ENCODE data around the gene DDX42.
"Not testable (repeated sequence)": the region's sequence is repeated elsewhere in the genome, so short reads cannot be mapped to it uniquely, and the experiment has no call there.

The DDX42 gene

DNA sequence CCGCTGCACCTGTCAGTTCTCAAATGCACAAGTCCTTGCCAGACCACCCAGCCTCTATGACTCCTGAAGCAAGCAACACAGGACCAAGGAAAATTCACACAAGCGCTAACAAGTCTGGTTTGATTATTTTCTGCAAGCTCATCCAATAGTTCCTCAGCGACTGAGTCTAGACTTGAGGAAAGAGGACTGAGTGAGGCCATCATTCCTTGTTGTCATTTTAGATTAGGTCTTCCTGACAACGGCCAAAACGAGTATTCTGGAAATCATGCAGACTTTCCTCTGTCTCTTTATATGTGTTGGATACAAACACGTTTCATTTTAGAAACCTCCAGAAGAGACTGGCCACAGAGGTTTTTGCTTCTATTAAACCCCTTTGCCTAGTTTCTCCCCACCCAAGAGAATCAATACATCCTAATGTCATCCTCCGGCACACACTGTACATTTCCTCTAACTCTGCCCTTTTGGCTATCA is 1.1 kb upstream of the DDX42 start:
- intact Hi-C loops (cut with DNase I) = loop anchor here (2.0 to 5.0 kb wide), 2 partner anchors 32 to 54 kb away; partner anchors contain the start of genes FTSJ3, PSMC5 and STRADA
- peak in 2 of 42 donors; percentile 2 to 3 for DNase-seq

DNA sequence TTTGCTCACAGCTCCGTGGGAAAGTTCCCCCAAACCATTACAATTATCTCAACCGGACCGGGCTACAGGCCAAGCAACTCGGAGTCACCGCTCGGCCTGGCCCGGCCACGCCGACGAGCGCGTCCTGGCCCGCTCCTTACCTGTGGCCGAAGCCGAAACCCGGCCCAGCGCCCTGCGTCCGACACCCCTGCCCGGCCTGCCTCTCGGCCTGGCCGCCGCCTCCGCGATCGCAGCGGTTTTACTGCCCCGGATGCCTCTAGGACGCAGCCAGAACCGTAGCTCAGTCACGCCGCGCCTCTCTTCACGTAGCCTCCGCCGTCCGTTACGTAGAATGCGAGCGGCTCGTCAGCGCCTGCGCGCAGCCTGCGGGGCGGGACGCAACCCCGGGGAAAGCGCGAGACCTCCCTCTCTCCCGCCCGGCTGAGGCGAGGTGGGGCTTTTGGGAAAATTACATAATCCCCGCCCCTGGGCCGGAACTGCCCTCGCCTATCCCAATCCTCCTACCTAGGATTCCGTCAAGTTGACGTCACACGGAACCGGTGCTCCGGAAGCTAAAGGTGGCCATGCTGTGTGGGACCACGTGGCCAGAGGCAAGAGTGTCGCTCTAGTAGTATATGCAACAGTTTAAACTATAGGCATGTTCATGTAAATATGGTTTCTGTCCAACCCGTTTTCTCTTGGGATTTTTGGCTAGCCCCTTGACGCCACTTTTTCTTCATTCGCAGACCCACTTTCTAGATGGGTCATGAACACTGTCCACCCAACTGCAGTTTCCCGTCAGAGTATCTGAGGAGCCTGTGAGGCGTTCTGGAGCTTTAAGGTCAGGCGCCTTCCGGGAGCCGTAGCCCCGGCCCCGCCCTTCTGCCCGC is 464 bp upstream of the DDX42 start, which contains the start of gene CCDC47:
Gene CCDC47 (minus strand): TSS at position 326 of the 869 bp plus-strand sequence. CDS start 7,422 bp downstream, outside the sequence.
- DNase-seq = peak; percentile 97 to 100 (median 99)
- intact Hi-C loops (cut with DNase I) = loop anchor here (2.0 to 5.0 kb wide), 3 partner anchors 33 to 69 kb away; partner anchors contain the start of genes FTSJ3, PSMC5, SMARCD2 and STRADA

DNA sequence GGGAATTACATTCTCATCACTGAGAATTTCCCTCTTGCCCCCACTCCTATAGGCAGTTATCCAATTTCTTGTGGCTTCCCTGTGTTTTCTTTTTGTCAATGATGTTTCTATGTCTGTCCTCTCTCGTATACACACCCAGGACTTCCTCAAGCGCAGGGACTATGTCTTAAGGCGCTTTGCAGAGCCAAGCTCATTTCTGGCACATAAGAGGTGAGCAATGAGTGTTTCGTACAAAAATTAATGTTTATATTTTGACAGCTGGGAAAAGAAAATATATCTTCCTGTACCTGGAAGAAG is 947 bp downstream of the DDX42 start:
- intact Hi-C loops (cut with DNase I) = loop anchor here (2.0 to 5.0 kb wide), 2 partner anchors 52 to 68 kb away; partner anchors contain the start of genes FTSJ3, PSMC5 and SMARCD2
- DNase-seq = no peak

DNA sequence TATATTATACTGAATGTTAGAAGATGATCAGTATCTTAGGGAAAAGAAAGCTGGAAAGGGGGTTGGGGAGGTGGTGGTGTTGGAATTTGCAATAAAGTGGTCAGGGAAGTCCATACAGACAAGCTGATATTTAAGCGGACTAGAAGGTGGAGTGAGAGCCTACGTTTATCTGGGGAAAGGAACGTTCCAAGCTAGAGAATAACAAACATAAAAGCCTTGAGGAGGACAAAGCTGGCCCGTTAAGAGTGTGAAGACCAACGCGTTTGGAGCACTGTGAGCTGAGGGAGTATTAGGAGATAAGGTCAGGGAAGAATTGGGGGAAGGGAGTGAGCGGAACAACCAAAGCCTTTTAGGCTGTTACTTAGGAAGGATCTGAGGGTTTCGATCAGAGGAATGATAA is 1.4 kb downstream of the DDX42 start:
- intact Hi-C loops (cut with DNase I) = loop anchor here (2.0 kb wide), 1 partner anchor 67 kb away; the partner anchor contains the start of gene SMARCD2
- DNase-seq = no peak

DNA sequence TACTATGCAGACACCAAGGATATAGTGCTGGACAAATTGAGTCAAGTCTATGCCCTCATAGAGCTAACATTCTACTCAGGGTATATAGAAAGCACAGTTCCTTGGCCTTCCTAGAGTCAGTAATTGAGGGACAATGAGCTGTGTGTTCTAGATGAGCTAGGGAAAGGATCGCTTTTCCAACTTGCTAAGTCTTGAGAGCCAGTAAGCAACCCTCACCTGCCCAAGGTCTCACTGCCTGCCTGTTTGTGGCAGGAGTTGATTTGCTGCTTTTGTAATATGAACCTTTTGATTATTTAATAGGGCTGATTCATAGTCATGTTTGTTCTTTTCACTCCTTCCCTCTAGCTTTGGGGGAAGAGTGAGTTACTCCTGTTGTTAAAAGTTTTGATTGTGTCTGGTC is 6.5 kb downstream of the DDX42 start:
- intact Hi-C loops (cut with DNase I) = no loop called here
- DNase-seq = no peak

DNA sequence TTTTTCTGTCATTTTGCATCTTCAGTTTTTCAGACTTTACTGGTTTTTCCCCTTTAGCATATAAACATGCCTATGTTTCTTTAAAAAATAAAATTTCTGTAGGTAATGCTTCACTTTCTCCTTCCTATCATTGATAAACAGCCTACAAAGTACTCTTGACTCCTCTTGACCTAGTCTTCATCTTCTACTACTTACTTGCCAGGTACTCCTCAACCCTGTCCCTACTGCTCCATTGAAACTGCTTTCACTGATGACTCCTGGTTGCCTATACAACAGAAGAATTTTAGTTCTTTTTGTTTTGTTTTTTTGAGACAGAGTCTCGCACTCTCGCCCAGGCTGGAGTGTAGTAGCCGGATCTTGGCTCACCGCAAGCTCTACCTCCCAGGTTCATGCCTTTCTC is 7.0 kb downstream of the DDX42 start:
- intact Hi-C loops (cut with DNase I) = no loop called here
- DNase-seq = no peak

DNA sequence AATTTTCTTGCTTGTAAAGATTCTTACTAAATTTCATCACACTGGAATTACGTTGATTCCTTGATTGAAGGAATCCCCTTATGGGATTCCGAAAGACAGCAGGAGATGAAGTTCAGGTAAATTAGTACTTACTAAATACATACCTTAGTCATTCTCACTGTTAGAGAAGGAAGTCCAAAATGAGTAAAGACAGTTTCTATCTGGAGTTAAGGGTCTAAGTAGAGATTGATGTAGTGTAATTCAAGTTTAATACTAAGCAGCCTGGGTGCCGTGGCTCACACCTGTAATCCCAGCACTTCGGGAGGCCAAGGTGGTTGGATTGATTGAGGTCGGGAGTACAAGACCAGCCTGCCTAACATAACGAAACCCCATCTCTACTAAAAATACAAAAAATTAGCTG is 9.6 kb downstream of the DDX42 start:
- intact Hi-C loops (cut with DNase I) = no loop called here
- DNase-seq = no peak

DNA sequence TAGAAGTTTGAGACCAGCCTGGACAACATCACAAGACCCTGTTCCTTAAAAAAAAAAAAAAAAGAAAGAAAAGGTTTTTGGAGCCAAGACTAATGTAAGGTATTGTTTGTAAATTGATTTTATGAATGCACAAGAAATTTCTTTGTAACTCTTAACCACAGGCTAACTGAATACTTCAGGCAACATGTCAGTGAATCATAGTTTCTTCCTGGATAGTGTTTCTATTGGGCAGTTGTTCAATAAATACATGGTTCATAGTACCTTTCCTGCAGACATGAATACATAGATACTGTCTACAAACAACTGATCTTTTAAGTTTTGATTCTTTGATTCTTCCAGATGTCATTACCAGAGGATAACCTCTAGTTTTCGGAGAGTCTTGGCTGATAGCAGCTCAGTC is 11.6 kb downstream of the DDX42 start:
- no peak for DNase-seq
- intact Hi-C loops (cut with DNase I) = no loop called here

DNA sequence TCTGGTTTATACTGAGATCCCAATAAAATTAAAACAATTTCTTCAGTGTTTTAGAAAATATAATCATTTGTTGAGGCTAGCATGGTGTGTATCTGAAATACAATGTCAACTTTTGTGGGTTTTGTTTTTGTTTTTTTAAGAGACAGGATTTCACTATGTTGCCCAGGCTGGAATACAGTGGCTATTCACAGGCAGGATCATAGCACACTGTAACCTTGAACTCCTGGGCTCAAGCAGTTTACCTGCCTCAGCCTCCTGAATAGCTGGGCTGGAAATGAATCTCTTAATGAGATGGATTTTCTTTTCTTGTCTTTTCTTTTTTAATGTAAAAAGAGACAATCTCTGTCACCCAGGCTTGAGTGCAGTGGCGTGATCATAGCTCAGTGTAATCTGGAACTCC is 12.1 kb downstream of the DDX42 start:
- intact Hi-C loops (cut with DNase I) = no loop called here
- no peak for DNase-seq

DNA sequence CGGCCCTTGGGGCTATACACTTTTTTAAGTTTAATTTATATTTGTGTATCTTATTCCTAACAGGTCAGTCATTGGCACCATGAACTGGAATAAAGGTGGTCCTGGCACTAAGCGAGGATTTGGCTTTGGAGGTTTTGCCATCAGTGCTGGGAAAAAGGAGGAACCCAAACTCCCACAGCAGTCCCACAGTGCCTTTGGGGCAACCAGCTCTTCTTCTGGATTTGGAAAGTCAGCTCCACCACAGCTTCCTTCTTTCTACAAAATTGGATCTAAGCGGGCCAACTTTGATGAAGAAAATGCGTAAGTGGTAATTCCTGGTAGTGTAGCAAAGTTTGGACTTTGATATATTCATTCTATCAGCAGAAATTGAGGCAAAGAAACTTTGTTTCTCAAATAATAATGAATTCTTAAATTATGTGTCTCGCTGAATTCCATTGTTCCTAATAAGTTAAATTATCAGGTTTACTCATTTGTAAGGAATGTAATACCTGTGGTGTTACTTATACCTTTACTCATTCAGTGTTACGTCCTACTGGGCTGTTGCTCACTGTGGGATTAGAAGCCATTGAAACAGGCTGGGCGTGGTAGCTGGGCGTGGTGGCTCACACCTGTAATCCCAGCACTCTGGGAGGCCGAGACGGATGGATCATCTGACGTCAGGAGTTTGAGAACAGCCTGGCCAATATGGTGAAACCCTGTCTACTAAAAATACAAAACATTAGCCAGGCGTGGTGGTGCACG is 13.2 kb downstream of the DDX42 start:
- no peak for DNase-seq
- intact Hi-C loops (cut with DNase I) = no loop called here

DNA sequence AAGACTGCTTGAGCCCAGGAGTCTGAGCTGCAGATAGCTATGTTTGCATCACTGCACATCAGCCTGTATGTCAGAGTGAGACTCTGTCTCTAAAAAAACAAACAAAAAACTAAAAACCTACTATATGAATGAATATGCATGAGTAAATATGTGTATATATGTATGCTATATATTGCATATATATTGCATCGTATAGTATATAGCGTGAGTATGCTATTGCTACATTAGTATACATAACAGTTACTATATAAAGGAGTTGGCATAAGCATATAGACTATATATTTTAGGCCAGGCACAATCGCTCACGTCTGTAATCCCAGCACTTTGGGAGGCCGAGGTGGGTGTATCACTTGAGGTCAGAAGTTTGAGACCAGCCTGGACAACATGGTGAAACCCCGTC is 16.1 kb downstream of the DDX42 start:
- intact Hi-C loops (cut with DNase I) = no loop called here
- no peak for DNase-seq

DNA sequence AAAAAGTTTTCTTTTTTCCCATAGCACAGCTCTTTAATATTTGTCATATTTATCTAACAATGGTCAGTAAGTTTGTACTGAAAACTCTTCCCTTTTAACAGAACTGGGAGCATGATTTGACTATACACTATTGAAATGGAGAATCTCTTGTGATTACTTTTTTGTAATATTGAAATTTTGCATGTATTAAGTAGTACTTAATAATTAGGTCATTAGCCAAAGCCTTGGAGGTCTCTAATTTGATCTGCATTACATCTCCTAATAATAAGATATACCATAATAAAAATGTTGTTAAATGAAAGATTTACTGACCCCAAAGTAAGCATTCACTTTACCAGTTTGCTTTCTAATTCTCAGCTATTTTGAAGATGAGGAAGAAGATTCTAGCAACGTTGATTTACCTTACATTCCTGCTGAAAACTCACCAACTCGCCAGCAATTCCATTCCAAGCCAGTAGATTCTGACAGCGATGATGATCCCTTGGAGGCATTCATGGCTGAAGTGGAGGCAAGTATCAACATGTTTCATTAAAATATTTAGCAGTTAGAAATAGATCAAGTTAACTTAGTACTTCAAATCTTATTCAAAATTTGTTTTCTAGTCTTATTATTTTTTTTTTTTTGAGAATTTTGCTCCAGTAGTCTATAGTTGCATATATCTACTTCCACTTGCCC is 18.2 kb downstream of the DDX42 start:
- intact Hi-C loops (cut with DNase I) = no loop called here
- no peak for DNase-seq

DNA sequence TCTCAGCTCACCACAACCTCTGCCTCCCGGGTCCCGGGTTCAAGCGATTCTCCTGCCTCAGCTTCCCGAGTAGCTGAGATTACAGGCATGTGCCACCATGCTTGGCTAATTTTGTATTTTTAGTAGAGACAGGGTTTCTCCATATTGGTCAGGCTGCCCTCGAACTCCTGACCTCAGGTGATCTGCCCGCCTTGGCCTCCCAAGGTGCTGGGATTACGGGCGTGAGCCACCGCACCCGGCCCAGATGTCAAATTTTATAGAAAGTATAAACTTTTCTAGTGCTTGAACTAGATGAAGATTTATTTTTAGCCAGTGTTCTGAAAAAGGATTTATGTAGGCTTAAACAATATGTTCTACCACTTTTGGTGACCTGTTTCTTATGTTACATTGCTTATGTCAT is 22.4 kb downstream of the DDX42 start:
- DNase-seq; intact Hi-C loops (cut with DNase I): not testable (repeated sequence)

DNA sequence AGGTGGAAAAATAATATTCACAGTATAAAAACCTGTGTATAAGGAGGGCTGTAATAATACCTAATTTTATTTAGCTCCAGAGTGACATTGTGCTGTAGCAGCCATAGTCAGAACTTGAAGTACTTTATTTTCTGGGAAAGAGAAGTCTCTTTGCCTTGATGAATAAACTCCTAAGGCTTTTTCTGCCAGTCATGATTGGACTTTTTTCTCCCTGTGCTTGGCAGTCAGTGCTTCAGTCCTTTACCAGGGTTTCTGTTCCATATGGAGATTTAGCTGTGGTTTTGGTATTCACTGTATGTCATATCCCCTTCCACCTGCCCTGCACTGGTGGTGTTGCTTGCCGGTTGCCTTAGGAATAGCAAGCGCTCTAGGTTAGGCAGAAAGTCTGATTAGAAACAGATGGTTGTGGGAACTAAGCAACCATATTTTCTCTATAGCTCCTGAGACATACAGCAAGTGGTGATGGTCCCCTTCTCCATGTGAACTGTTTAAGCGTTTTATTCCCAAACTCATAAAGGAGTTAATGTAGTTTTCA is 24.7 kb downstream of the DDX42 start:
- intact Hi-C loops (cut with DNase I) = no loop called here
- DNase-seq = no peak

DNA sequence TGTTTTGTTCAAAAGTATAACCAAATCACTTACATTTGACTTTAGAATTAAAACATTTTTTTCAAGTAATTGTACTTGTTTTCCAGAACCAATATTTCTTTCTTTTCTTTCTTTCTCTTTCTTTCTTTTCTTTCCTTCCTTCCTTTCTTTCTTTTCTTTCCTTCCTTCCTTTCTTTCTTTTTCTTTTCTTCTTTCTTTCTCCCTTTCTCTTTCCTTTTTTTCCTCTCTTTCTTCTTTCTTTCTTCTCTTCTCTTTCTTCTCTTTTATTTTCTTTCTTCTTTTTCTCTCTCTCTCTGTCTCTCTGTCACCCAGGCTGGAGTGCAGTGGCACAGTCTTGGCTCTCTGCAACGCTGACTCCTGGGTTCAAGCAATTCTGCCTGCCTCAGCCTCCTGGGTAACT is 26.8 kb downstream of the DDX42 start:
- no peak for DNase-seq
- intact Hi-C loops (cut with DNase I) = no loop called here

DNA sequence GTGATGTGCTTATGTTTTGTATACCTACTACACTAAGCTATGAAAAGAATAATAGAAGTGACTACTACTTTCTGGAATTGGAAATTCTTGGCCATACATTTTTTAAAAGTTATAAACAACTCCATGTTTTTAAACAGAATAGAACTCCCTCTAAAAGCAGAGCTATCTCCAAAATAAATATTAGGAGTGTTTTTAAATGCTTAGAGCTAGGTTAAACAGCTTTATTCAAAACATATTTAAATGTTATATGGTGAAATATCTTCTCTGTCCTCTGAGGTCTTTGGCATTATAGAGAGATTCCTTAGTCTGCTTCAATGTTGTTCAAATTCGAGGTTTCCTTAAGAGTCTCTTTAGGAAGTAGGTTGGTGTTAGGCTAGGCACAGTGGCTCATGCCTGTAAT is 30.4 kb downstream of the DDX42 start:
- intact Hi-C loops (cut with DNase I) = no loop called here

DNA sequence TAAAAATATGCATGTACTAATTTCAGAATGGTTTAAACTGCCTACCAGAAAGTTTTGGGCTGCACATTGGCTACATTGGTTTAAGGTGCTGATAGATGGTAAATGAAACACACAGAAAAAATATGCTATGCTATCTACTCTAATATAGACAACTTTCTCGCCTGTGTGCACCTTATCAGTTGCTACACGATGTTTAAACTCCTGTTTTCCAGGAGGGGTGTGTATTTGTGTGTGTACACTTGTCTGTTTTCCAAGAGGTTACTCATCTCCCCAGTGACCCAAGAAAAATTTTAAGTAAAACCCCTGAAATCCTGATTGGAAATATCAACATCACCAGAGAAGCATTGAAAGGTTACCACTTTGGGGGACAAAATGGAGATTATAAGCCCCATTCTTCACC is 31.6 kb downstream of the DDX42 start:
- intact Hi-C loops (cut with DNase I) = no loop called here
- no peak for DNase-seq

More for the DNA sequence above, 30.4 kb downstream of the DDX42 start:
- DNase-seq = no peak

DNA sequence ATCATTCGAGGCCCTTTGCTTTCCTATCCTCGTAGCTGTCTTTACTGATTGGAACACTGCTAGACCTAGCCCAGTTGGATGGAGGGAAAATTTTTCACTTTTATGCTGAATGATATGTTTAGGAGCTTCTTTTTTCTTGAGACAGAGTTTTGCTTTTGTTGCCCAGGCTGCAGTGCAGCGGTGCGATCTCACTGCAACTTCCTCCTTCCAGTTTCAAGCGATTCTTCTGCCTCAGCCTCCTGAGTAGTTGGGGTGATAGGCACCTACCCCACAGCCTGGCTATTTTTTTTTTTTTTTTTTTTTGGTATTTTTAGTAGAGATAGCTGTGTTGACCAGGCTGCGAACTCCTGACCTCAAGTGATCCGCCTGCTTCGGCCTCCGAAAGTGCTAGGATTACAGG is 36.0 kb downstream of the DDX42 start:
- no peak for DNase-seq
- intact Hi-C loops (cut with DNase I) = no loop called here

DNA sequence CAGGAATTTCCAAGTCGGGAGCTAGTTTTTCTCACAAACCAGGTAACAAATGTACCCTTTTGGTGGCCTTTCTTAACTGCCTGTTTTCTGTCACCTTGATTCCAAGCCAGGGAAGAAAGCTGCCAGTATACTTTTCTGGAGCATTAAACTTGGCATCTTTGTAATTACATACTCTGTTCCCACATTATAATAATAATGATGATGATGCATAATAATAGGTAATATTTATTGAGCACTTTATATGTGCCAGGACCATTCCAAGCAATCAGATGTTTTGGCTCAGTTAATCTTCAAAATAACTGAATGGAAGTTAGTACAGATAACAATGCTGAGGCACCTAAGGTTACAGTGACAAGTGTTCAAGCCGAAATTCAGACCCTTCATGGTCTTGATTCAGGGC is 42.2 kb downstream of the DDX42 start:
- intact Hi-C loops (cut with DNase I) = no loop called here

More for the DNA sequence above, 42.2 kb downstream of the DDX42 start:
- DNase-seq = no peak
